HG03521 (cell line): Measurements from ENCODE around the gene ACER3.
"Not testable (repeated sequence)": the region's sequence is repeated elsewhere in the genome, so short reads cannot be mapped to it uniquely, and the experiment has no call there.

Experiments
- ATAC-seq: cut with Tn5 transposase; IDR thresholded peaks from one replicate; pipeline ENCODE4 v1.9.1; 2021; ENCODE audit warnings: mild to moderate bottlenecking, moderate library complexity; ENCODE audit not compliant: unreplicated experiment

The ACER3 gene

GRCh38 chr11:76919467-76919866 lies 58.7 kb downstream of the ACER3 start:
- no peak for ATAC-seq

GRCh38 chr11:76919887-76920746 lies 59.4 kb downstream of the ACER3 start:
- peak; percentile 58 for ATAC-seq

GRCh38 chr11:76927160-76927559 lies 66.4 kb downstream of the ACER3 start:
- no peak for ATAC-seq

GRCh38 chr11:76935042-76935441 lies 74.3 kb downstream of the ACER3 start:
- ATAC-seq: no peak

GRCh38 chr11:76939219-76939631 lies 78.5 kb downstream of the ACER3 start:
- ATAC-seq: no peak

- ATAC-seq: no peak
These were observed 83.5 kb downstream of the ACER3 start for GRCh38 chr11:76944225-76944624.

GRCh38 chr11:76946223-76946622 lies 85.5 kb downstream of the ACER3 start:
- no peak for ATAC-seq

GRCh38 chr11:76947190-76947589 lies 86.5 kb downstream of the ACER3 start:
- ATAC-seq: no peak

GRCh38 chr11:76947800-76948199 lies 87.1 kb downstream of the ACER3 start:
- no peak for ATAC-seq

GRCh38 chr11:76955459-76956114 lies 94.9 kb downstream of the ACER3 start:
- no peak for ATAC-seq

- peak; percentile 69 for ATAC-seq
These were observed 102.1 kb downstream of the ACER3 start for GRCh38 chr11:76962583-76963416.

GRCh38 chr11:76963417-76964168 lies 102.9 kb downstream of the ACER3 start:
- ATAC-seq: not testable (repeated sequence)

GRCh38 chr11:76972051-76972450 lies 111.3 kb downstream of the ACER3 start:
- no peak for ATAC-seq

- ATAC-seq: no peak
These were observed 113.6 kb downstream of the ACER3 start for GRCh38 chr11:76974179-76974891.

GRCh38 chr11:76975513-76975912 lies 114.8 kb downstream of the ACER3 start:
- no peak for ATAC-seq

- ATAC-seq: no peak
These were observed 117.1 kb downstream of the ACER3 start for GRCh38 chr11:76977791-76978190.

- ATAC-seq: no peak
These were observed 117.5 kb downstream of the ACER3 start for GRCh38 chr11:76978239-76978638.

- no peak for ATAC-seq
These were observed 118.1 kb downstream of the ACER3 start for GRCh38 chr11:76978818-76979217.

GRCh38 chr11:76980196-76980595 lies 119.5 kb downstream of the ACER3 start:
- no peak for ATAC-seq

- ATAC-seq: no peak
These were observed 124.0 kb downstream of the ACER3 start for GRCh38 chr11:76984743-76985142.
